NCI-H1417 treated with DMSO at 0.1 percent for 48 hours (cell line): ENCODE results near the gene SOCS3.
"Not testable (repeated sequence)": the region's sequence is repeated elsewhere in the genome, so short reads cannot be mapped to it uniquely, and the experiment has no call there.

Experiments
- DNase-seq: peaks from one replicate; lab custom pipeline; 2025; lab: John Stamatoyannopoulos, UW

Gene SOCS3

DNA sequence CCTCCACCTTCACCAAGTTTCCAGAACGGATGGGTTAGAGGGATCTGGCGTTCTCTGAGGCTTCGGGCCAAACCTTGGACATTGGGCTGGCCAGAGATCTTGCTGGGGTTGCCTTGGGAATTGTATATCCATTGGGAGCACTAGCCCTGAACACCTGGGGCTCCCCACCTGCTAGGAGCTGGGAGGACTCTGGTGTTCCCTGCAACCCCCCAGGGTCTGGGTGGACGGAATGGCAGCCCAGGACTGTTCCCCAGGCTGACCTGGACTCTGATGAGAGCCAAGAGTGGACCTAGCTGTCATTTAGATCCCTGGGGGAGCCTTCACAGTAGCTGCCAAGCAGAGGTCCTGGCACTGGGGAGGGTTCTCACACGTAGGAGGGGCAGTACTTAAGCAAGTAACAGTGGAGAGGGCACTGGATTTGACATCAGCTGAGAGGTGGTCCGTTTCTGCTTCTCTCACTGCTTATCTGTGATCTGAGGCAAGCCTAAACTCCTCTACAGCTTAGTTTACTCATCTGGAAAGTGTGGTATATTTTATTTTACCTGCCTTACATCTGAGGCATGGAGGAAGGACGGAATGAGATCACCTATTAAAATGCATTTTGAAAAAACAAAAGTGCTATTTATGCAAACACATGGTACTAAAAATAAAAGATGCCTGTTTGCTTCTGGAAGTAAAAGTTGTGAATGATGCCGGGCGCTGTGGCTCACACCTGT is 11.7 kb downstream of the SOCS3 start:
- DNase-seq = no peak

DNA sequence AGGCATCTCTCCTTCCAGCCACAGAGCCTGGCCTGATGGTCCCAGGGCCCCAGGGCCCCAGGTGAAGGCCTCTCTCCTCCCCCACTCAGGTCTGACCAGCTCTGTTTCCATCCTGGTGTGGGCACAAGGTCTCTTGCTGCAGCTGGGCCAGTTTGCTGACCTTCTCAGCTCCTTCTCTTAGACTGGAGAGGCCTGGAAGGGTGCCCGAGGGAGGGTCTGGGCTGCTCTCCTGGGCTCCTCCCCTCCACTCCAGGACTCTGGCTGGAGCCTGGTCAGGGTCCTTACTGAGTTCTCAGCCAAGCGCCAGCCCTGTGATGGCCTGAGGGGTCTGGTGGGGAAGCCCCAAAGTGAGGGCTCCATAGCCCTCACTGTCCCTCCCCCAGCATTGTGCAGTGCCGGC is 12.4 kb downstream of the SOCS3 start:
- DNase-seq = no peak

GRCh38 chr17:78346605-78347250 is 13.1 kb downstream of the SOCS3 start:
- no peak for DNase-seq

DNA sequence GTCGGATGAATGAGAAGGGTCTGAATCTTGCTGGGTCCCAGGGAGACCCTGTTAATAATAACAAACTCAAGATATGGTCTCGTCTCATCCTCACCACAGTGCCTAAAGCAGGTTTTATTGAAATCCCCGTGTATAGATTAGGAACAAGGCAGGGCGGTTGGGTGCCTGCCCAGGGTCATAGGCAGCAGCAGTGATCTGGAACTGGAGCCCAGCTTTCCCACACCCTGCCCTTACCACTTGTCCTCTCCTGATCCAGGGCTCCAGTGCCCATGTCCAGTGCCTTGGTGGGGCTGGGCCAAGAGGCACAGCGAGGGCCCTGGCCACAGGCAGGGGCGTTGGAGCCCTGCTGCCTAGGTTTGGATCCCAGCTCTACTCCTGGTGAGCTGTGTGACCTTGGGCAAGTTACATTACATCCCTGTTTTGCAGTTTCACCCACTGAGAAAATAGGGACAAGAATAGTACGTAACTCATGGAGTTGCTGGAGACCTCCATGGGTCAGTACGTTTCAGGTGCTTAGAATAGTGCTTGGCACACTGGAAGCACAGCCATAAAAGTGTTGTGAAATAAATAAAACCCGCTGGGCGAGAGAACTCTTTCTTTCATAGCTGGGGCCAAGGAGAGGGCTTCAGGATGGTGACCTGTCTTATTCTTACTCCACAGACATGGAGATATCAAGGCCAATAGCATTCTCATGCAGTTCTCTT is 13.9 kb downstream of the SOCS3 start:
- no peak for DNase-seq

GRCh38 chr17:78345172-78345571 is 14.7 kb downstream of the SOCS3 start:
- no peak for DNase-seq

DNA sequence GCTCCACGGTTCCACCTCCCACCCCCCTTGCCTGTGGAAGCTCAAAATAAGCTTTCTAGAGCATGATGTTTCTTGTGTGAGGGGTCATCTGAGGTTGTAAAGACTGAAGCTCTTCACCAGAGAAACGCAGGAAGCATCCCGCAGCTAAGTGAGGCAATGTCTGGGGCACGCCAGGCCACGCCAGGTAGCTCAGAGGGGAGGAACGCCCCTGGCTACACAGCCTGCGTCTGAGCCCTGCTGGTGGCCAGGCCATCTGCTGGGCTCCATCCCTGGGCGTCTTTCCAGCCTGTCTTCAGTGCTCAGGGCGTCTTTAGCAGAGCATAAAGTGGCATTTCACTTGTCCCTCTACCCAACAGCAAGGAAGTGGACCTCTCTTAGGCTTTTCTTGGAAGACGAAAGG is 15.2 kb downstream of the SOCS3 start:
- DNase-seq = no peak

- no peak for DNase-seq
Observed at GRCh38 chr17:78343543-78344201, 16.2 kb downstream of the SOCS3 start.

GRCh38 chr17:78343187-78343542 is 16.7 kb downstream of the SOCS3 start:
- DNase-seq = no peak

DNA sequence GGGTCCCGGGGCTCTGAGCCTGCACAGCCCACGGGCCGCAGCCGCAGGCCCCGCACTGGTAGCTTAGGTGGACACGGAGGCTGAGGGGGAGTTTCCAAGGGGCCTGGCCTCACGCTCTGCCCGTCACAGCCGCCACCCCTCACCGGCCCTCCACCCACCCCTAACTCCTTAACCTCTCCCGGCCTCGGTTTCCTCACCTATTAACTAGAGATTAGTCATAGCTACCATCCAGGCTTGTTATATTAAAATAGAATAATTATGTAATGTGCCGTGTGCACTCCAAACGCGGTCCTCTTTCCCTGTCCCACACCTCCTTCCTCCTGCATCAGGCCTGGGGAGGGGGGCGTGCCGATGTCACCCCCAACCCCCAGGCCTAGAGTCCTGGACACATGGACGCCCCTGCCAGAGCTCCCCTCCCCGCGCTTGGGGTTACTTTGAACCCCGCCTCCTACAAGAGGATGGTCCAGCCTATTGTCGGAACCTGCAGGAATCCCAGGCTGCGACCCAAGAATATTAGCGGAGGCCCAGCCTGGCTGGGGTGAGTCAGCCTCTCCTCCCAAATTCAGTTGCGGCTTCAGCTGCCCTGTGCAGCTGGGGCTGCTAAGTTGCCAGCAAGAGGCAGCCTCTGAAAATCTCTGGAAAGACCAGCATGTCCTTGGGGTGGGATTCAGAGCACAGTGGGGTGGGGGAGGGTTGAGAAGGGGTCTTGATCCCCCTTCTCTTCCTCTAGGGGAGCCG is 17.3 kb downstream of the SOCS3 start:
- DNase-seq = no peak

DNA sequence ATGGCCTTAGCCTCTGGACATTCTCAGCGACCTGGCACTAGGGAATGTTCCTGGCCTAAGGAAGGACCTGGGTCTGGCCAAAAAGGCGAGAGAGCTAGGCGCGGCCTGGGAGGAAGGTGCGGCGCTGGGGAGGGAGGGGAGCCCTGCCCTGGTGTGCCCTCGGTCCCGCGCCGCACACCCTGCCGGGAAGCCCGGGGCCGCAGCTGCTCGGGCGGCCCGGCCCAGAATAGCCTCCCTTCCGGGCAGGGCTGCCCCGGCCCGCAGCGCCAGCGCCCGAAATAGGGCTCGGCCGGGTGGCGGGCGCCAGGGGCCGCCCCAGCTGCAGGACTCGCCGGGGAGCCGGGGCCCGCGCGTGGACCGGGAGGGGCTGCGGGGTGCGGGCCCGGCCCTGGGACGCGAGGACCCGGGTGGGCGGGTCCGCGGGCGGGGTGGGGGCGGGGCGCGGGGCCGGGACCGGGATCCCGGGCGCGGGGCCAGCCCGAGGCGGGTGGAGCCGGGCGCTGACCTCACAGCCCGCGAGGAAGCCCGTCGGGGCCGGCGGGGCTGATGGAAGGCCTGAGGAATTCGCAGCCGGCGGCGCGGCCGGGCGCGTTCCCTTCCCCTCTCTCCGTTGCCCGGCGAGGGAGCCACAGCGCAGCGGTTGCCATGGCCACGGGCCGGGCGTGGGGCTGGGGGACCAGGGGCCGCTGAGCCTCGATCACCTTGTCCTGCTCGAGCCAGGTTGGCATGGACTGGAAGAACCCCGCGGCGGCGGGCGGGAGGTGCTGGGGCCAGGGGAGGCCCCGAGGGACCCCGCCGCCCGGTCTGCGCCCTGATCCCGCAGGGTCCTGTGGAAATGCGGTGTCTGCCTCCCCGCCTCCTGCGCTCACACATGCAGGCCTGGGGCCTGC is 18.1 kb downstream of the SOCS3 start:
- DNase-seq = no peak

GRCh38 chr17:78340183-78340955 is 19.5 kb downstream of the SOCS3 start:
- no peak for DNase-seq

DNA sequence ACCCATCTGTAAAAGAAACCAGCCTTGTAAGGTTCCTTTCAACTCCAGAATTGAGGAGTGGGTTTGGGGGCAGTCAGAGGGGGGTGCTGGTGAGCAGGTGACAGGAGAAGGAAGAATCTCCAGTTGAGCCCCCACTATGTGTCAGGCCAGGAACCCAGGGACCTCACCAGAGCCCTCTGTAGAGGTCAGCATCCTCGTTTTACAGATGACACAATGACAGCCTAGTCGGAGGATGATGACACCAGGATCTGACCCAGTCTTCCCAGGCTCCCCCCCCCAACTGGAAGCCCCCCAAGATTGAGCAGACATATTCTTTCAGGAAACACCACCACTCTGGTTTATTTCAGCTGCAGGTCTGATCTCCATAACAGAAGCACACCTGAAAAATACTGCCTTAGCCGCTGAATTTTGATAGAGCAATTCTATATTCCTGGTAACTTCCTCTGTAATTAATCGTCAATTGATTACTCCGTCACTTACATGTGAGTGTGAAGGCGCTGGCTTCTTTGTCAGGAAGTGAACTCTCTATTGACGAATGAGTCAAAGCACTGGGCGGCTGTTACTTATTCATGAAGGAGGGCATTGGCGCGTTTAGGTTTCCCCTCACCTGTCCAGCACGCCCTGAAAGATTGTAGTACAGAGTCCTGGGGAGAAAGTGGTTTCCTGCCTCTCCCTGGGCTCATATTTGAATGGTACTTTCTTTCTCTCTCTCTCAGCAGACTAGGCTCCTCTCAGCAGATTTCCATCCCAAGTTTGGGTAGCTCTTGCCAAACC is 21.2 kb downstream of the SOCS3 start:
- DNase-seq = no peak

DNA sequence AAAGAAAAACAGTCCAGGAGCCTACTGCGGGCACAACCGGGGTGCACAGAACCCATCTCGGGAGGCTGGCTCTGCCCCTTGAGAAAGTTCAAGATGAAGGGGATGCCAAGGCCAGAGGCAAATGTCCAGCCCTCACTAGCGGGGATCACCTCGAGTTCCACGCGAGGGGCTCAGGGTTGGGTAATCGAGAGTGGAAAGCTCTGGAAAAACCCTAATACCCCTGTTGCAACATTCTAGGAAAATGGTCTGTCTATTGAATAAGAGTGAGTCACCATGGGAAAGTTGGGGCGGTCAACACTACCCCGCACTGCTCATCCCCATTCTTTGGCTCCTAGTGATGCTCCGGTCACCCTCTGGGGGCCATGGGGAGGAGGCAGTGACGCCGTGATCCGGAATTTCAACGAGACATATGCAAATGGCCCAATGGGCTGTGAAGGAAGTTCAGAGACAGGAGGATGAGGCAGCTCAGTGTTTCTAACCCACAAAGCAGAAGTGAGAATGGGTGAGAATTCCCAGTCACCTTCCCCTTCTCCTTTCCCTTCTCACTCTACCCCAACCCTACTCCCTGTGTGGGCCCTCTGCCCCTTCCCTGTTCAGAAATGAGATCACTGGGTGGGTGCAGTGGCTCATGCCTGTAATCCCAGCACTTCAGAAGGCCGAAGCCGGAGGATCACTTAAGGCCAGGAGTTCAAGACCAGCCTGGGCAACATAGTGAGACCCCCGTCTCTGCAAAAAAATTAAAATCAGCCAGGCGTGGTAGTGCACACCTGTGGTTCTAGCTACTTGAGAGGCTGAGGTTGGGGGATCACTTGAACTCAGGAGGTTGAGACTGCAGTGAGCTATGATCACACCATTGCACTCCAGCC is 22.4 kb downstream of the SOCS3 start:
- DNase-seq = no peak

DNA sequence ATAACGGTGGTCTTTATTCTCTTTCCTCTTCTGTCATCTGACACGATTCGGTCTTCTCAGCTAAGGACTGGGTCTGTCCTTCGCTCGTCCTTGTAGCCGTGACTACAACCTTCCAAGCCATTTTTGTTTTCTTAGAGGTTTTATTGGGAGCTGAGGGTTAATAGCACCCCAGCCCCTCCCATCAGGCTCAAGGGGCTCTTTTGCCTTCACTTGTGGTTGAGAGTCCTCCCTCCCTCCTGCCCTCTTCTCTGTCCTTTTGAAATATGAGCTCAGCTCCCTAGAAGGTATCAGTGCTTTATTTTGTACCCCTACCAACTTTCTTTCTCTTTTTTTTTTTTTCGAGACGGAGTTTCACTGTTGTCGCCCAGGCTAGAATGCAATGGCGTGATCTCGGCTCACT is 24.7 kb downstream of the SOCS3 start:
- no peak for DNase-seq

DNA sequence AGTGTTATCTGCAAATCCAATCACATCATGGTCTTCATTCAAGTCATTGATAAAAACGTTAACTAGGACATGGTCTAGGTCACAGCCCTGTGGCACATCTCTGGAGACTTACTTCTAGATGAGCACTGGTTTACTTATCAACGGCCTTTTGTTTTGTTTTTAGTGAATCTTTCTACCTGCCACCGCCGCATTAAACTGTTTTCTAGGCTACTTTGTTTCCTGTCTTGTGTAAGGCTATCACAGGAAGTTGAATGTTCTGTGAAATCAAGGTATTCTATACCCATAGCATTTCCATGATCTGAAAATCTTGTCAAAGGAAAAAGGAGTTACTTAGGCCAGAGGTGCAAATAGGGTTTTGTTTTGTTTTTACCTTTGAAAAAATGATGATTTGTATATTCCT is 26.9 kb downstream of the SOCS3 start:
- no peak for DNase-seq

DNA sequence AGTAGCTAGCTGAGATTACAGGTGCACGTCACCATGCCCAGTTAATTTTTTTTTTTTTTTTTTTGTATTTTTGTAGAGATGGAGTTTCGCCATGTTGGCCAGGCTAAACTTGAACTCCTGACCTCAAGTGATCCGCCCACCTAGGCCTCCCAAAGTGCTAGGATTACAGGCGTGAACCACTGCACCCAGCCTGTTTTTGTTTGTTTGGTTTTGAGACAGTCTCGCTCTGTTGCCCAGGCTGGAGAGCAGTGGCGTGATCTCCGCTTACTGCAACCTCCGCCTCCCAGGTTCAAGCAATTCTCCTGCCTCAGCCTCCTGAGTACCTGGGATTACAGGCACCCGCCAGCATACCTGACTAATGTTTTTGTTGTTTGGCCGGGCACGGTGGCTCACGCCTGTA is 28.5 kb downstream of the SOCS3 start:
- not testable (repeated sequence) for DNase-seq

DNA sequence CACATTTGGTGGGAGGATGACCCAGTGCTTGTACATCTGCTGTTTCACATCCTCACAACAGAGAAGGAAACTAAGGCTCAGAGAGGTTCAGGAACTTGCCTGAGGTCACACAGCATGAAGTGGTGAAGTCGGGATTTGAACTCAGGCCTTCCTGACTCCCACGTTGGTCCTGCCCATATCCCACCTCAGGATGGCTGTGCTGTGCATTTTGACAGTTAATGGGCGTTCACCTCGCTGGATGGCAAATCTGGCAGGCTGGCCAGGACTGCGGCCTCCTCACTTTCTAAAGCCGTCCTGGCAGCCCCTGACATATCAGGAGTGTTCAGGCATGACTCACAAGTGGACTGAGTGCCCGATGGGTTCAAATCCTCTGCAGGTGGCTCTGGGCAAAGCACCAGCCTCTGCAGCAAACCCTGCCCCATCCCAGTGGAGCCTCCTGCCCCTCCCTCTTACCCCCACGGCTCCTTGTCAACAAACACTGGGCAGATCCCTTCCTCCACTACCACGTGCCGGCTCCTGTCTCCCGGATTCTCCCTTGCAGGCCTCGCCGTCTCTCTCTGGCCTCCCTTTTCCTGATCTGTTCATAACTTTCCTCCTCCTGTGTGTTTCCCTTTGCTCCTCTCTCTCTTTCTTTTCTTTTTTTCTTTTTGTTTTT is 29.2 kb downstream of the SOCS3 start:
- no peak for DNase-seq
